ENCODE results near the gene IQGAP1.
"Not testable (repeated sequence)": the region's sequence is repeated elsewhere in the genome, so short reads cannot be mapped to it uniquely, and the experiment has no call there.

The IQGAP1 gene, protein sequence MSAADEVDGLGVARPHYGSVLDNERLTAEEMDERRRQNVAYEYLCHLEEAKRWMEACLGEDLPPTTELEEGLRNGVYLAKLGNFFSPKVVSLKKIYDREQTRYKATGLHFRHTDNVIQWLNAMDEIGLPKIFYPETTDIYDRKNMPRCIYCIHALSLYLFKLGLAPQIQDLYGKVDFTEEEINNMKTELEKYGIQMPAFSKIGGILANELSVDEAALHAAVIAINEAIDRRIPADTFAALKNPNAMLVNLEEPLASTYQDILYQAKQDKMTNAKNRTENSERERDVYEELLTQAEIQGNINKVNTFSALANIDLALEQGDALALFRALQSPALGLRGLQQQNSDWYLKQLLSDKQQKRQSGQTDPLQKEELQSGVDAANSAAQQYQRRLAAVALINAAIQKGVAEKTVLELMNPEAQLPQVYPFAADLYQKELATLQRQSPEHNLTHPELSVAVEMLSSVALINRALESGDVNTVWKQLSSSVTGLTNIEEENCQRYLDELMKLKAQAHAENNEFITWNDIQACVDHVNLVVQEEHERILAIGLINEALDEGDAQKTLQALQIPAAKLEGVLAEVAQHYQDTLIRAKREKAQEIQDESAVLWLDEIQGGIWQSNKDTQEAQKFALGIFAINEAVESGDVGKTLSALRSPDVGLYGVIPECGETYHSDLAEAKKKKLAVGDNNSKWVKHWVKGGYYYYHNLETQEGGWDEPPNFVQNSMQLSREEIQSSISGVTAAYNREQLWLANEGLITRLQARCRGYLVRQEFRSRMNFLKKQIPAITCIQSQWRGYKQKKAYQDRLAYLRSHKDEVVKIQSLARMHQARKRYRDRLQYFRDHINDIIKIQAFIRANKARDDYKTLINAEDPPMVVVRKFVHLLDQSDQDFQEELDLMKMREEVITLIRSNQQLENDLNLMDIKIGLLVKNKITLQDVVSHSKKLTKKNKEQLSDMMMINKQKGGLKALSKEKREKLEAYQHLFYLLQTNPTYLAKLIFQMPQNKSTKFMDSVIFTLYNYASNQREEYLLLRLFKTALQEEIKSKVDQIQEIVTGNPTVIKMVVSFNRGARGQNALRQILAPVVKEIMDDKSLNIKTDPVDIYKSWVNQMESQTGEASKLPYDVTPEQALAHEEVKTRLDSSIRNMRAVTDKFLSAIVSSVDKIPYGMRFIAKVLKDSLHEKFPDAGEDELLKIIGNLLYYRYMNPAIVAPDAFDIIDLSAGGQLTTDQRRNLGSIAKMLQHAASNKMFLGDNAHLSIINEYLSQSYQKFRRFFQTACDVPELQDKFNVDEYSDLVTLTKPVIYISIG (N-terminal part only)

DNA sequence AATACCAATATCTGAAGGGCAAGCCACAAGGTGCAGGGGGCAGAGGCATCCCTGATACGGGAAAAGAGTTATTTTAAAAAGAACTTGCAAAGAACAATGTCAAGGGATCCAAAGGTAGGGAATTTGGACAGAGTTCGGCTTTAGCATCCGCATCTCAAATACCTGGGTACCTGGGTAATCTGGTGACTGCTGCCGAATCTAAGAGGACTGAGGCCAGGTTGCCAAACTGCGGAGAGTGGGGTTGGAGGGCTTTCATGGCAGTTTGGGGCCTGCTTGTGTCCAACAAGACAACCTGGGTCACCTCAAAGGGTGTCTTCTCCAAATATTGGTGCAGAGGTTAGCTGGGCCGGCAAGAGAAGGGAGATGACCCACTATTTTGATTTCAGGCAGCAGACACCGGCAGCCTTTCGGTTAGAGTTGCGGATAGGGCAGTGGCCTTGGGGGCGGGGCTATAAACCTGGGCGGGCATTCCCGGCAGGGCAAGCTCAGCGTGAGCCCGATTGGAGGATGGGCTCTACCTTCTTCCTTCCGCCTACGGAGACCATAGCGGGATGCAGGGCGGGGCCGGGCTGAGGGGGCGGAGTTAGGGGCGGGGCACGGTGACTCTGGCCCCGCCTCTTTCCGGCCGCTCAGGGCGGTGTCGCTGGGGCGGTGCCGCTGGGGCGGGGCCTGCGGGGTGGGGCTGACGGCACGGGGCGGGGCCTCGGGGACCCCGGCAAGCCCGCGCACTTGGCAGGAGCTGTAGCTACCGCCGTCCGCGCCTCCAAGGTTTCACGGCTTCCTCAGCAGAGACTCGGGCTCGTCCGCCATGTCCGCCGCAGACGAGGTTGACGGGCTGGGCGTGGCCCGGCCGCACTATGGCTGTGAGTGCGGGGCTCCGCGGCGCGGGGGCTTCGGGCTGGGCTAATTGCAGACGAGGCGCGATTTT, at the start of gene IQGAP1:
Gene IQGAP1 (plus strand): TSS at position 709 of the 928 bp plus-strand sequence. CDS start 100 bp downstream, at position 809.
- peak; percentile 98 to 99 (median 99) for DNase-seq

DNA sequence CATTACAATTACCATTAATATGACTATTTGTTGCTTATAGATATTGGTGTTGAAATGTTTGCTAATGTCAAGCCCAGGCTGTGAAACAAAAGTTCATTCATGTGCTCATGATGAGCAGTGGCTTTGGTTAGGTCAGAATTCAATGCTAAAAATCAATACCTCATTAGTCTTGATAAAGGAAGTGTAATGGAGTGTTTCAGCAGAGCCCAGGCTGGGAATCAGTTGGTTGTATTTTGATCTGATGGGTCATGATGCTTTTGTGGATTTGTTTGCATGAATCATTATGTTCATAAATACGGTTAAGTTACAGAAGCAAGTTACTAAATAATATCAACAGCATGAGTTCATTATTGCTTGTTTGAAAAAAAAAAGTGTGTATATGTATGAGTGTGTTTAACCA, 49.5 kb upstream of the IQGAP1 start:
- DNase-seq, result peak in 1 of 3 experiments; percentile 16

DNA sequence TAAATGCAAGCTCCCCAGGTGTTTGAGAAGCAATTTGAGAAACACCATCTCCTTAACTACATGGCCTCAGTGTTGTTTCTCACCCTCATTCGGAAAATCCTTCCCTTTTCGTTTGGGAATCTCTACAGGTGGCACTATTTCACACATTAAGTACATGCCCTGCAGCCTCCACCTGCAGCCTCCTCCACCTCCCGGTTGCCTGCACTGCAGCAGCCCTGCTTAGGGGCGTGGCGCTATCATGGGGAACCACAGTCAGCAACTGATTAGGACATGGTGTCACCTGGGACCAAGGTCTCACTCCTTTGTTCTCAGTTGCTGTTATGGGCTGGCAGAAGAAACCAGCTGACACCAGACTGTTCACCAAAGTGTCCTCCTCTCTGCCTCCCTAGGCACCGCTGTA, 47.7 kb upstream of the IQGAP1 start:
- peak; percentile 4 to 35 (median 18) for DNase-seq

DNA sequence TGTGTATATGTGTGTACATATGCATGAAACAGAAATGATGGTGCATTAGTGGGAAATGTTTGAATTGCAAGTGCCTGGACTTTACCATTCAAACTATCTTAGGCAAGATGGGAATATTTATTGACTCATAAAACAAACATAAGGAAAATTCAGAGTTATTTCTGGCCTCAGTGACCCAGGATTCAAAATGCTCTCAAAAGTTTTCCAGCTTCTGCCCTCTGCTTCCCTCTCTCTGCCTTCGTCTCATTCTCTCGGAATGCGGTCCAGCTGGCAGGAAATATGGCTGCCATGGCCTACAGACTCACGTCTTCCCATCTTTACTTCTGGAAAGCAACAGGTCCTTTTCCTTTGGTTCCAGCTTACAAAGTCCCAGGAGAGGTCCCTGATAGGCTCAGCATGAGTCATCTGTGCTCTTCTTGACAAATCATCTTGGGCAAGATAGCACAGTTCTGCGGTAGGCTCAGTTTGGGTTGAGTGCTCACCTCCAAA, 44.7 kb upstream of the IQGAP1 start:
- DNase-seq, result no peak

DNA sequence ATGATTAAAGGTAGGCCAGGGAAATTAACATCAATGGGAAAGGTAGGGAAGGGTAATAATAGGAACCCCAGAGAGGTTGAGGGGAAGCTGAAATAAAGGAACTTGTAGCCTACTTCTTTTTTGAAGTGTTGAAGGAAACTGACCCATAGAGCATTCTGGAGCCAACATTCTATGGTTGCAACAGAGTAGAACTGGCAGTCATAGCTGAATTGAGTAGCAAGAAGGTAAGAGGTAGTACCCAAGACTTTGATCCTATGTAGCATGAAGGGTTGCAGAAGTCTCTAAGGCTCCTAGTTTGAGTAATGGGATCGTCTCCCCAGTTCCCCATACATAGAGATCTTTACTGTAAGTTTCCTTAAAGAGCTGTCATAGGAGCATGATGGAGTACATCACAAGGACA, 43.4 kb upstream of the IQGAP1 start:
- DNase-seq, result no peak

DNA sequence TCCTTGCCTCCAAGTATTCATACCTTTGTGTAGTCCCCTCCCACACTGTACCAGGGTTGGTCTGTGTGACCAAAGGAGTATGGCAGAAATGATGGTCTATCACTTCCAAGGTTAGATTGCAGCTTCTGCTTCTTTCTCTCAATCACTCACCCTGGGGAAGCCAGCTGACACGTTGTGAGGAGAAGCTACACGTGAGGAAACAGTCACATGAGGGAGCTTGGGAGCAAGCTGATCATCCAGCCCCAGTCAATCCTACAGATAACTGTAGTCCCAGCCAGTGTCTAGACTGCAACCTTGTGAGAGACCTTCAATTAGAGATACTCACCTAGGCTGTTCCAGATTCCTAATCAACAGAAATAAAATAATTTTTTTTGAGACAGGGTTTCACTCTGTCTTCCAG, 42.2 kb upstream of the IQGAP1 start:
- no peak for DNase-seq

DNA sequence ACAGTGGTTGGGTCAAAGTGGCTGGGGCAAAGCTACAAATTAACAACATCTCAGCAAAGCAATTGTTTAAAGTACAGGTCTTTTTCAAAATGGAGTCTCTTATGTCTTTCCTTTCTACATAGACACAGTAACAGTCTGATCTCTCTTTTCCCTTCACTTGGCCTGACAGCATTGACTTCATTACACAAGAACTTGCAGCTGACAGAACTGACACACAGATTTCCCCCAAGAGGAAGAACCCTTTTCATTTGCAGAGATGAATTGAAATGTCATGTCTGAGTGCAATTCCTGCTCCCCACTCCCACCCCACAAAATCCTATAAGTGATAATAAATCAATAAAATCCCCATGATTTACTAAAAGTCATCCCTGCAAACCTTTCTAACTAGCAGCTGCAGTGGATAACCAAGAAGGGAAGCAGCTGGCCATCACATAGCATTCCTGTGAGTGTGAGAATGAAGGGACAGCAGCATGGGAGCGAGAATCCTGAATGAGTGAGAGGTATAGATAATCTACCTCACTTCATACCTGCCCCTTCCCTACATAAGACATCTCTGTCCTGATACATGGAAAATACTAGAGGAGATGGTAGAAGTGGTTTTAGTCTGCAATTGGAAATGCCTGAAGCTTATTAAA, 40.5 kb upstream of the IQGAP1 start:
- DNase-seq, result not testable (repeated sequence)

DNA sequence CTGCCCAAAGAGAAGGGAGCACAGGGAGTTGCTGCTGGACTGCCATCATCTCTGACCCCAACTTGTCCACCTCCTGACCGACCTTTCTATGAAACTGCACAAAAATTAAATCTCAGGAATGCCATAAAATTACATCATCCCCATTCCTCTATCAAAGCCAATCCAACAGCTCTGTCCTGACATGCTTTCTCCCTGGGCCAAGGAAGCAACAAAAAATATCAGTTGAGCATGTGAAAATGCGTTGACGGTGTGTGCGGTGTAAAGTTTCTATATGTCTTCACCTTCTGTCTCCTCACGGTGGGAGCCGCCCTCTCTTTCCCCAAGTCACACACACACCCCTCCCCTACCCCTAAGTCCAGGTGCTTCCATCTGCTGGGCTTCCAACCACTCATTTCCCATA, 39.6 kb upstream of the IQGAP1 start:
- no peak for DNase-seq

DNA sequence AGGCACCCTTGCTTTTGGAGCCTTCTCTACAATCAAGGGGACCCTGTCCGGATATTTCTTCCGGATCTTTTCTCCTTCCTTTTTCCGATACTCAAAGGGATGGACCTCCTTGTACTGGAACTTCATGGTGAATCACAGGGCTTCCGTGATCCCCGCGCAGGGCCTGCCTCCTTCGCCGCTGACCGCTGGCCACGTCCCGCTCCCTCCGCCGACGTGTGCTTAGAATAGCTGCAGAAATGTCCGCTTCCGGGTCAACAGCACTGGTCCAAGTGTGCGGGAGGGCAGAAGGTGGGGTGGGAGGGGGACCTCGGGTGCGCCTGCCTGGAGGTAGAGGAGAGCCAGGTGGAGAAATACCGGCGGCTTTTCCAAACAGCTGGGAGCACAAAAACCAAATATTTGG, 39.0 kb upstream of the IQGAP1 start:
- no peak for DNase-seq

DNA sequence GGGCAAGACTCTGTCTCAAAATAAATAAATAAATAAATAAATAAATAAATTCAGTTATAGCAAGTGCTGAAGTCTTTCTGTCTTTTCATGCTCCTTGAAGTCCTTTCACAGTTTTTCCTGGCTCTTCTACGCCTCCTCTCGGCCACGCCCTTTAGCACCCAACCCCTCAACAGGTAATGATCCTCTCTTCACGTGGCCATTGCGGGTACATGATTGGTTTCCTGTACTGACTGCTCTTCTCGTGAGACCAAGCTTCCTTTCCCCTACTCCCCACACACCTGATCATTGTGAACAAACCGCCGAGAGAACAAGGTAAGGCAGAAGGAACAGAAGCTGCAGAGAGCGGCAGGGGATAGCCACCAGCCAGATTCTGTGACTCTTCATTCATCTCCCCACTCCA, 38.2 kb upstream of the IQGAP1 start:
- no peak for DNase-seq

DNA sequence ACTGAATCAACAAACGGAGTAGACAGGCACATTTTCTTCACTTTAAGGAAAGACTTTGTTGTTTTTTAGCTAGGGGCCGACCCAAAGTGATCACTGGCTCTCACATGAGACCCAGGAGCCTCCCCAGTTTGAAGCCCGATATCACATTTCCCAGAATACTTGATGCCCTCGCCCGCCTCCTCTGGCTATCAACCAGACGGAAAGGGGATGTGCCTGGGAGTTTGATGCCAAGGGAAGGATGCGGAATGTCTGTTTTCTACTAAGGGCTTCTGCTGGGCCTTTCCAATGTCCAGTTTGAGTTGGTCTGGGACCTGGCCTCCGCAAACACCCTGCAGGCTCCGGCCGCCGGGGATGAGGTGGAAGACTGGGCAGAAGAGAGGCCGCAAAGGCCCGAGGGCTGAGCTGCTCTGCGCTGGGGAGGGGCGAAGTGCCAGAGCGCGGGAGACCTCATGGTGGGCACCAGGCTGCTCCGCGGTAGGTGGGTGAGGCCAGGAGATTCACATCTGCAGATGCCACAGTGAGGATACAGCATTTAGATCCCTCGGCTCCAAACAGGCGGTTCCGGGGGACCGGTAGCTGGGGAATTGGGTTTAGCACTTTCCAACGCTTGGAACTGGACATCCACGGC, 36.4 kb upstream of the IQGAP1 start:
- no peak for DNase-seq

DNA sequence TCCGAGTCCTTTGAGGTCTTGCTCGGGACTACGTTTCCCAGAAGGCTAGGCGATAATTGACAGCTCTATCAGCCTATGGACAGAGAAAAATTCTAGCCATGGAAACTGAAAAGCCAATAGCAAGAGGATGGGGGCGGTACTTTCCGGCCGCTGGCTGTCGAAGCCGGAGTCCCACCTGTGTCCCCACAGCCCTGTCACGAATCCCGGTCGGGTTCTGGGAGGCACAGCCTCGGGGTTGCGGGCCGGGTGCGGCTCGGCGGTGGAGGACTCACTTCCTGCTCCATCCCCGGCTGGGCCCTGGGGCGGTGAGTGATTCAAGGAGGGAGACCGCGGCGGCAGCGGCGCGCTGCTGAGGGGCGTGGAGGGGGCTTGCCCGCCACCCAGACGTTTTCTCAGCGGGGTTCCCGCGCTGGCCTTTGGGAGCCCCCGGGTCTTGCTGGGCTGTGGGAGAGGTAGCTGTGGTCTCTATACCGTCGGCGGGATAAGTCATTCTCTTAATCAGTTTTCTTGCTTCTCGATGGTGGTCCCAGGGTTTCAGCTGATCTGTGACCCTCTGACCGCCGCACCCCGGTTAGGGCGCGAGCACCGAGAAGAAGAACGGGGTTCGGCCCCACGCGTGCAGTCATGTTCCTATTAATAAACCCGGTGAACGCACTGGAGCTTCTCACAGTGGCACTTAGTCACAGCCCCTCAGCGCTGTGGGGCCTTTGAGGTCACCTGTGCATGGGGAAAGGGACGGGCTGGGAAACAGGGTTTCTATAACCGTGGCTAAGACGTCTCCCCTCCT, 35.7 kb upstream of the IQGAP1 start, which contains the start of gene ZNF774:
Gene ZNF774 (plus strand): TSS at position 178 of the 787 bp plus-strand sequence. CDS start 2,377 bp downstream, outside the sequence.
- DNase-seq, result peak; percentile 98 to 100 (median 98)

DNA sequence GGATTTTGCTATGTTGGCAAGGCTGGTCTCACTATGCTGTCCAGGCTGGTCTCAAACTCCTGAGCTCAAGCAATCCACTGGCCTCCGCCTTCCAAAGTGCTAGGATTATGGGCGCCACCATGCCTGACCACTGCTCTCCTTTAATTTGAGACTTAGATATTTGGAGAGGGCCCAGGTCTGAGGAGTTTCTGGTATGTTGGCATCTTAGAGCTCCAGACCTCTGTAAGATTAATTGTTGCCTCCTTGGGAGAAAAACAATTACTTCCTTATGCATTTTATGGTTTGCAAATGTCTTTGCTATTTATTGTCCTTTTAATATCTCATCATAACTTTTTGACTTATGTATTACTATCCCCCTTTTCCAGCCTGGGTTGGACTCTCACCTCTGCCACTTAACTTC, 33.1 kb upstream of the IQGAP1 start:
- DNase-seq, result no peak

DNA sequence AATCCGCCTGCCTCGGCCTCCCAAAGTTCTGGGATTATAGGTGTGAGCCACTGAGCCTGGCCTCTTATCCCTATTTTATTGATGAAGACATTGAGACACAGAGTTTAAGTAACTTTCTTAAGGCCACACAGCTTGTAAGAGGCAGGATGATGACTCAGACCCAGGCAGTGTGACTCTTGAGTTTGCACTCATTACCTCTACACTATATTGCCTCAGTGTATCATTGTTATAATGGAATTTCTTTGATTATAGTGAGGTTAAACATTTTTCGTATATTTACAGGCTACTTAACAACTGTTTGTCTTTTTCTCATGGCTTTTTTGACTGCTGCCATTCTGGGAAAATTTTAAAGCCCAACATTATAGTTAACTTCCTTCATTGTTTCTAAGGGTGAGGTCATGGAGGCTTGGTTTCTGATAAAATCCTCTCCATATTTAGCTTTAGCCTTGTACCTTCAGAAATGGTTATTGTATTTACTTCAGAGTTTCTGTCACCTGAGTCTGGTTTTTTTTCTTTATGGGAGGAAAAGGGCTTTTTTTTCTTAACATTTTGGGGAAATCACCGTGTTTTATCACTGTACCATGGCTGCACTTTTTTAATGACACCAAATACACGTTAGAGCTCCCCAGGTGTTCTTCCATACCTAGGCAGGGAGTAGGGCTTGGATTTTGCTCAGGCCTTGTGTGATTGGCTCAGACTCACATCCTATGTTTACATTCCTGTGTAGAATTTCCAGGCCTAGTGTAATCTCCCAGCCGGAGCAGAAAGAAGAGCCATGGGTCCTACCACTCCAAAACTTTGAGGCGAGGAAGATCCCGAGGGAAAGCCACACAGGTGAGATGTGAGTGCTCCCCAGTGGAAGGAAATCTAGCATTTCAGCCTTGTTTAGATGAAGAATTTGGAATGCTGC, 29.7 kb upstream of the IQGAP1 start:
- DNase-seq, result no peak

DNA sequence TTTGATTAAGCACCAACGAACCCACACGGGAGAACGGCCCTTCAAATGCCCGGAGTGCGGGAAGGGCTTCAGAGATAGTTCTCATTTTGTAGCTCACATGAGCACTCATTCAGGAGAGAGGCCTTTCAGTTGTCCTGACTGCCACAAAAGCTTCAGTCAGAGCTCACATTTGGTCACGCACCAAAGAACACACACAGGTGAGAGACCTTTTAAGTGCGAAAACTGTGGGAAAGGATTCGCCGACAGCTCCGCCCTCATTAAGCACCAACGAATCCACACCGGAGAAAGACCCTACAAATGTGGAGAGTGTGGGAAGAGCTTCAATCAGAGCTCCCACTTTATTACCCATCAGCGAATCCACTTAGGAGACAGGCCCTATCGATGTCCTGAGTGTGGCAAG, 27.3 kb upstream of the IQGAP1 start:
- peak in 1 of 3 experiments; percentile 94 for DNase-seq

DNA sequence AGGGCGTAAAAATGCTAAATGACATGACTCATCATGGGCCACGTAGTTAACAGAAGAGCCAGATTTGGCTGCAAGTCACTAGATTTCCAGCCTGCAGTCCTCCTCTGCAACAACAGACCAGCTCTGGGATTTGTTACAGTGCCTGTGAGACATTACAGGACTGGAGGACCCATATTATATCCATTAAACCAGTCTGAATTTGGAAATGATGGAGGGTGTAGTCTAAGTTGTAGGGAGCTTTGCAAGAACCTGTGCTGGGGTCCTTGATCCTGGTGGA, 25.2 kb upstream of the IQGAP1 start:
- DNase-seq, result no peak

DNA sequence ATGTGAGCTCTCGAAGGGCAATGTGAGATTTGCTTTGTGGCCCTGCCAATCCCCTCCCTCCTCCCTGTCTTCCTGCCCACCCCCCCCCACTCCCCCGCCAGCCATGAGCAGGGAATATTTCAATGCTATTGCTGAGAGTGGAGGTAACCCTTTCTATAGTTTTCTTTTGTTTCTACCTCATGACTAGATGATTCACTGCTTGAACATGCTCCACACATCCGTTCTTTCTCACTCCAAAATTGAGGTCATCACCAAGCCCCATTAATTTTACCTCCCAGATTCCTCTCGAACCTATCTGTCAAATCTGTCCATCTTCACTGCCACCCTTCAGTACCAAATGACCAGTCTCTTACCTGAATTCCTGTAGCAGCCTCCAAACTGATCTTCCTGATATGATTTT, 23.8 kb upstream of the IQGAP1 start:
- no peak for DNase-seq

DNA sequence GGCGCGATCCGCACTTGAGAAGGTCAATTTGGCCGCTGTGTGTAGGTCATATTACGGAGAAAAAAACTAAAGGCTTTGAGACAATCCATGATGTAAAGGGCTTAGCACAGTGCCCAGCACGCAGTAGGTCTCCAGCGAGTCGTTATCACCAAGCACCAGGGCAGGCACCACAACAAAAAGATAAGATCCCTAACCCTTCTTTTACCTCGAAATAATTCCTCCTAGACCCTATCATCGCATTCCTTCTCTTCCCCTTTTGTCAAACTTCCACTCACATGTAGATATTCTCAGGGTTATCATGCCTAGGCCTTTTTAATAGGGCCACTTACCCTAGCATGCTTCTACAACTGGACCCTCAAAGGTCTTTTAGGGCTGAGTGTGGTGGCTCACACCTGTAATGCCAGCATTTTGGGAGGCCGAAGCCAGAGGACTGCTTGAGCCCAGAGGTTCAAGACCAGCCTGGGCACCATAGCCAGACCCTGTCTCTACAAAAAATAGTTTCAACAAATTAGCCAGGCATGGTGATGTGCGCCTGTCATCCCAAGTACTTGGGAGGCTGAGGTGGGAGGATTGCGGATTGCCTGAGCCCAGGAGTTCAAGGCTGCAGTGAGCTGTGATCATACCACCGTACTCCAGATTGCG, 22.5 kb upstream of the IQGAP1 start:
- no peak for DNase-seq

Data from NCI-H1417 (cell line).